IPS-11a (cell line): ENCODE results near the gene GSTK1.
A peak's percentile ranks its signal among the peaks of the same experiment; 100 is the strongest.

ENCODE experiments used
- H3K4me3 ChIP-seq: one replicate; pipeline ENCODE4 v1.5.1; 2013; ENCODE audit warnings: low read depth, low read length, control low read depth

The GSTK1 gene

GRCh38 chr7:143238289-143238980 lies 24.8 kb upstream of the GSTK1 start:
- no peak overlapping the region for H3K4me3 ChIP-seq

GRCh38 chr7:143239813-143240212 lies 23.4 kb upstream of the GSTK1 start:
- no peak overlapping the region for H3K4me3 ChIP-seq

GRCh38 chr7:143240291-143241168 lies 22.7 kb upstream of the GSTK1 start:
- no peak overlapping the region for H3K4me3 ChIP-seq

- H3K4me3 ChIP-seq, result no peak overlapping the region
These were observed 20.9 kb upstream of the GSTK1 start for GRCh38 chr7:143242306-143242705.

GRCh38 chr7:143243111-143243510 lies 20.1 kb upstream of the GSTK1 start:
- no peak overlapping the region for H3K4me3 ChIP-seq

GRCh38 chr7:143243614-143244013 lies 19.6 kb upstream of the GSTK1 start:
- H3K4me3 ChIP-seq, result no peak overlapping the region

GRCh38 chr7:143244321-143244720 lies 18.9 kb upstream of the GSTK1 start:
- no peak overlapping the region for H3K4me3 ChIP-seq

- H3K4me3 ChIP-seq, result no peak overlapping the region
These were observed 18.1 kb upstream of the GSTK1 start for GRCh38 chr7:143245123-143245522.

GRCh38 chr7:143247372-143247771 lies 15.9 kb upstream of the GSTK1 start:
- no peak overlapping the region for H3K4me3 ChIP-seq

GRCh38 chr7:143248761-143249354 lies 14.4 kb upstream of the GSTK1 start:
- no peak overlapping the region for H3K4me3 ChIP-seq

GRCh38 chr7:143250199-143250598 lies 13.0 kb upstream of the GSTK1 start:
- H3K4me3 ChIP-seq, result no peak overlapping the region

- H3K4me3 ChIP-seq, result no peak overlapping the region
These were observed 12.4 kb upstream of the GSTK1 start for GRCh38 chr7:143250822-143251221.

- H3K4me3 ChIP-seq, result no peak overlapping the region
These were observed 11.2 kb upstream of the GSTK1 start for GRCh38 chr7:143252006-143252405.

- H3K4me3 ChIP-seq, result no peak overlapping the region
These were observed 7.7 kb upstream of the GSTK1 start for GRCh38 chr7:143255564-143255963.

GRCh38 chr7:143256325-143256724 lies 6.9 kb upstream of the GSTK1 start:
- H3K4me3 ChIP-seq, result no peak overlapping the region

GRCh38 chr7:143256932-143257331 lies 6.3 kb upstream of the GSTK1 start:
- no peak overlapping the region for H3K4me3 ChIP-seq

GRCh38 chr7:143257501-143257900 lies 5.7 kb upstream of the GSTK1 start:
- no peak overlapping the region for H3K4me3 ChIP-seq

- H3K4me3 ChIP-seq, result no peak overlapping the region
These were observed 4.4 kb upstream of the GSTK1 start for GRCh38 chr7:143258831-143259230.

GRCh38 chr7:143259765-143260164 lies 3.5 kb upstream of the GSTK1 start:
- H3K4me3 ChIP-seq, result no peak overlapping the region

GRCh38 chr7:143261901-143262300 lies 1.3 kb upstream of the GSTK1 start:
- no peak overlapping the region for H3K4me3 ChIP-seq

GRCh38 chr7:143264196-143264568 lies 941 bp downstream of the GSTK1 start:
- H3K4me3 ChIP-seq, result peak overlapping the region; percentile 76
